ENCODE measurements around the gene C19orf85.

- TF ChIP-seq CTCF (IDR thresholded peaks at IDR 0.05; ENCODE audit: insufficient read depth, low read length) (no peak), POLR2AphosphoS5 (IDR thresholded peaks at IDR 0.05; ENCODE audit: low read depth) (no peak), GABPA (IDR thresholded peaks at IDR 0.05; ENCODE audit: low read depth) (no peak)
Observed at GRCh38 chr19:55455576-55456235, 8.8 kb downstream of the C19orf85 start.
